GM18861 (cell line): Measurements from ENCODE around the gene MAPK8.

Experiments used
- ATAC-seq: cut with Tn5 transposase; IDR thresholded peaks from one replicate; pipeline ENCODE4 v1.9.1; 2021; ENCODE audit not compliant: unreplicated experiment

The MAPK8 gene

DNA sequence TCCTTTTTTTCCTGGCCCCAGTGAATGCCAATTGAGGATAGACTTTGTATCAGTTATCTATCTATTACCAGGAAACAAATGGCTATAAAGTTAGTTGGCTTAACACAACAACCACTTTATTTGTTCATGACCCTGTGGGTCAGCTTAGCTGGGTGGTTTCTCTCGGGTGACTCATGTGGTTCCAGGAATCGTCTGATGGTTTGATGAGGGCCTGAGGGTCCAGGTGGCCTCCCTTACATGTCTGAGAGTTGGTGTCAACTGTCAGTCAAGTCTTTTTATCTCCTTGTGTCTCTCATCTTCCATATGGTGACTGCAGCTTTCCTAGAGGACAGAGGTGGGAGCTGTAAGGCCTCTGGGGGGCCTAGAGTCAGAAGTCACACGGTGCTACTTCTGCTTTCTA is 15.3 kb upstream of the MAPK8 start:
- ATAC-seq, result no peak

- no peak for ATAC-seq
Measured at GRCh38 chr10:48292616-48293015, 13.9 kb upstream of the MAPK8 start.

DNA sequence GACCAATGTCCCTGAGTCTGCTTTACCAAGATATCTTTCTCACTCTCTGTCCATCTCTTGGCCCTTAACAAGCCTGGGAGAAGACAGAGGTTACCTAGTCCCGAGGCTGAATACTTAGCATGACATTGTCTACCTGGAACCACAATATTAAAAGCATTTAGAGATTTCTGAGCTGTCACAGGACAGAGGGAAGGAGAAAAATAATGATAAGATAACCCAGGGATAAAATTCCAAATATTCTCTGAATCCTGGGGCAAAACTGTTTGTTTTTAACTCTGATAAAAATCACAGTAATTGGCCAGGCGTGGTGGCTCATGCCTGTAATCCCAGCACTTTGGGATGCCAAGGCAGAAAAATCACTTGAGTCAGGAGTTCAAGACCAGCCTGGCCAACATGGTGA is 12.0 kb upstream of the MAPK8 start:
- no peak for ATAC-seq

- no peak for ATAC-seq
Measured at GRCh38 chr10:48296576-48297098, 9.8 kb upstream of the MAPK8 start.

GRCh38 chr10:48299066-48299465 is 7.4 kb upstream of the MAPK8 start:
- no peak for ATAC-seq

DNA sequence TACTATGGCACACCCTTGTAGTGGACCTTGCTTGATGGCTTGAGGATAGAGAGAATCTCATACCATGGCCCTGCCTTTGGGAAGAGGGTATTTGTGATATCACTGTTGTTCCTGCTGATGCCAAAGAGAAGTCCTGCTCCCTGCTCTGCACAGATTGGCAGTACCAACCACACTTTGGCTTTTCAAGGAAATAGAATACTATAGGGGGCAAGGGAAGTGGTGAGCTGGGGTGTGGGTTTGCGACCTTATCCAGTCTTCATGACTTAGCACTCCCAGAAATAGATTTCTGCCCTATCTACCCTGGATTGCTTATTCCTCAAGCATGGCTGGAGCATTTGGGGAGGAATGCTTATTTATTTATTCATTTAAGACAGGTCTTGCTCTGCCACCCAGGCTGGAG is 6.8 kb upstream of the MAPK8 start:
- no peak for ATAC-seq

GRCh38 chr10:48300556-48300955 is 5.9 kb upstream of the MAPK8 start:
- no peak for ATAC-seq

DNA sequence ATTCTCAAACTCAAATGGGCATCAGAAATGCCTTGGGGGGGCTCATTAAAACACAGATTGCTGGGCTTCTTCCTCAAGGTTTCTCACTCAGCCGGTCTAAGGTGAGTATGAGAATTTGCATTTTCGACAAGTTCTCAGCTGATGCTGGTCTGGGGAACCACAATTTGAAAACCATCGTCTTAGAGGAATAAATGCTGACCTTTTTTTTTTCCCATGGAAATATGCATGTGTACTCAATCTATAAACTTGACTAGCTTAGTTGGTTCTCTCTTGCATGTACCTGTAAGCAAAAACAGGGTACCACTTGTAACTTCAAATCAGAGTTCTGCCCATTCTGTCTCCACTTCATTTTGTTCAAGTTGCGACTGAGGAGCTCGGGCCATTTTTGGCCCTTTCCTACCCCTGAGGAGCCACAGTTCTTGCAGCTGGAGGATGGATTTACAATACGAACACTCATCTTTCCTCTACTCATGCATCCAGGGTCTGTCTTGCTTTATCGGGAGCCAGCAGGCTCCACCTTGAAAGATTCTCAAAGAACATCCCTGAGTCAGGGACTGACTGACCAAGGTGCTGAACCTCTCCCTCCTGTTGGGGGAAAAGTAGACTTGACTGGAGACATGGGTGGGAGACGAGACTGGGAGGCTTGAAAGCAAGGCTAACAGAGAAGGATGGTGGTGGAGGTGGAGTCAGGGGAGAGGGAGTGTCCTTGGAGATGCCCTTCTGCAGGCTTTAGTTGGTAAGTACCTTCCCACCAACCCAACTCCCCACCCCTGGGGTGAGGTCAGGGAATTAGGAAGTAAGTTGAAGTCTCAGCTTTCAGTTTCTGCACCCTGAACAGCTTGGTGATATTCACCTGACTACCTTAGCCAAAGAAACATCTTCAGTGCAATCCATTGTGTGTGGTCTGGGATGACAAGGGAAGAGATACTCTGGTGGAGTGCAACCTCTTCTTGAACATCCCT is 3.7 kb upstream of the MAPK8 start:
- no peak for ATAC-seq

DNA sequence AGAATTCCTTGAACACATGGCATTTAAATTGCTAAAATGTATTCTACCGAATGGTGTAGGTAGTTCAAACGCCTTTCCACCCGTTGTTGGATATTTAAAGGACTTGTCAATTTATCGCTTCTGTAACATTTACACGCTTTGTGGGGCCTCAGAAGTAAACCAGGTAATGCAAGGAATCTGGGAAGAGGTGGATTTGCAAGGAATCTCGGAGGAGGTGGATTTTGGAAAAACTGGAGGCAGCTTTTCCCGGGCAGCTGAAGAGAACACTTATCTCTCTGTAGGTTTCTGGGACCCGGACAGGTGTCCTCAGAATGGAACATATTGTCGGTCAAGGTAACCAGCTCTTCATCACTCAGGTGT is 592 bp upstream of the MAPK8 start:
- ATAC-seq, result no peak

DNA sequence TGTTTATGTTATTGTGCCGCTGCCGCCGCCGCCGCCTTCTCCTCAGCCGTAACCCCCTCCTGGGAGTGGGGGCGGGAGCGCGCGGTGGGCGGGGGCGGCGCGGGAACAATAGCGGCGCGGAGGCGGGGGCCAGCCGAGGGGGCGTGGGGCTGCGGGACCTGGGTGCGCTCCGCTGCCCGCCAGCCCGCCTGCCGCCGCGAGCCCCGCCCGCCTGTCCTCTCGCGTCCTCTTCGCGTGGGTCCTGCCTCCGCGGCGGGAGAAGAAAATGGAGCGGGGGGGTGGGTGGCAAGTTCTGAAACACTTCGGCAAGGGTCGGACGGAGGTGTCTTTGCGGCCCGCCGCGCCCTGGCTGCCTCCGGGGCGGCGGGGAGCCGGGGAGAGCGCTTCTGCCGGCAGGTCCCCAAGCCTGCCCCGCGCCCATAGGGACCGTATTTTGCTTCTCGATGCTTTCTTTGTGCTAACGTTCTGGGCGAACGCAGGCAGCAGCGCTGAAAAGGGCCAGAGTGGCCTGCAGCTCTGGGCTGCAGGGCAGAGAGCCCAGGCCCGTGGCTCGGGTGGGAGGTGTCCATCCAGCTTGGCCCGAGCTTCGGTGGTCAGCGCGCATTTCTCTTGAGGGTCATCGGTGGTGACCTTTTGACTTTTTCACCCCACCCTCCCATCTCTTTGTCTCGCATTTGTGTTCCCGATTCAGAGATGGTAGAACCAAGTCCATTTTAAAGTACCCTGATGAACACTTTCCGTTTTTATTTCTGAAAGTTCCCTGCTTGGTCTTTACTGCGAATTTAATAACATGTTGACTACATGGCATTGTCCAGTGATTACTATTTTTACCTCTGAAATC is 613 bp downstream of the MAPK8 start:
- ATAC-seq, result peak; percentile 24

GRCh38 chr10:48307711-48308018 is 1.2 kb downstream of the MAPK8 start:
- ATAC-seq, result no peak

DNA sequence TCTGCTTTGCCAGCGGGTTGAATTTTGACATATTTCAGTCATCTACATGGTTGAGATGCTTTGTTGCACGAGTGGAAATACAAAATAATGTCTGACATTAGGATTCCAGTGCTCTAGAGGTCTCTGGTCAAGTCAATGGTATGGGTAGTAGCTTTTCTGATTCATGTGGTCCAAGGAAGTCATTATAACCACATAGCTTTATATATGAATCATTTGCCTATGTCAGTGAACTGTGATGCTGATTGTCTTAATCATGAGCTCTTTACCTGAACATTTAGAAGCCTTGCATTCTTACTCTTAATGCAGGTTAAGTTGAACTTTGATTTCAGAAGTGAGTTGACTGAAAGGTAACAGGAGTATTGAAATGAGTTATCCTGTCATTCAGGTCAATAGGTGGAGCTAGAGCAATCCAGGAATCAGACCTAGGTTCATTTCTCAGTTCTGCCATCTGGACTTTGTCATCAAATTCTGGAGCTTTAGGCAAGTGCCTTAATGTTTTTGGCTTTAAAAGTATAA is 3.3 kb downstream of the MAPK8 start:
- no peak for ATAC-seq

- ATAC-seq, result no peak
Measured at GRCh38 chr10:48314107-48314506, 7.6 kb downstream of the MAPK8 start.

DNA sequence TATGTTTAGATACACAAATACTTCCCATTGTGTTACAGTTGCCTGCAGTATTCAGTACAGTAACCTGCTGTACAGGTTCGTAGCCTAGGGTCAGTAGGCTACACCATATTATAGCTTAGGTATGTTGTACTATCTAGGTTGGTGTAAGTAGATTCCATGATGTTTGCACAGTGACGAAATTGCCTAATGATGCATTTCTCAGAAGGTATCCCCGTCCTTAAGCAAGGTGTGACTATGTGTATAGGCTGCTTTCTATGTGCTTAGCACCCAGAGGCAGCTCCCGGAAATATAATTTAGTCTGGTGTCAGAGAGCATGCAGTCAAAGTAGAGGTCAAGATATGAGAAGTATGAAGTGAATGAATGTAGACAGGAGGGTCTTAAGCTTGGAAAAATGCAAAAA is 9.8 kb downstream of the MAPK8 start:
- ATAC-seq, result no peak

- no peak for ATAC-seq
Measured at GRCh38 chr10:48317321-48317990, 11.0 kb downstream of the MAPK8 start.

GRCh38 chr10:48322017-48322416 is 15.5 kb downstream of the MAPK8 start:
- ATAC-seq, result no peak

DNA sequence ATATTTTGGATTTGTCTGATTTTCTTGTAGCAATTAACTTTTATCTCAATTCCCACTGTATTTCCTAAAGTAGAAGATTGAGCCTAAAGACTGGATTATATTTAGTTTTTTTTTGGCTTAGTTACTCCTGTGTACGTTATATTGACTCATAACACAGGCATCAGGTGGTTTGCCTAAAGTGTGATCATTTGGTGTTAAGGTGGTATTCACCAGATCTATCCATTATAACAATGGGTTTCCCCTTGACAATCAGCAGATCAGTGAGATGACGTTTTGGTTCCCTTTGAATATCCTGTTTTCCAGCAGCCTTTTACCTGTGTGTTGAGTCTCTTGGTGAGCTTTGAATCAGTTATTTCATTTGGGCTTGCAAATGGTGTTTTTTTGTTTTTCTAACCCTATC is 18.1 kb downstream of the MAPK8 start:
- no peak for ATAC-seq

DNA sequence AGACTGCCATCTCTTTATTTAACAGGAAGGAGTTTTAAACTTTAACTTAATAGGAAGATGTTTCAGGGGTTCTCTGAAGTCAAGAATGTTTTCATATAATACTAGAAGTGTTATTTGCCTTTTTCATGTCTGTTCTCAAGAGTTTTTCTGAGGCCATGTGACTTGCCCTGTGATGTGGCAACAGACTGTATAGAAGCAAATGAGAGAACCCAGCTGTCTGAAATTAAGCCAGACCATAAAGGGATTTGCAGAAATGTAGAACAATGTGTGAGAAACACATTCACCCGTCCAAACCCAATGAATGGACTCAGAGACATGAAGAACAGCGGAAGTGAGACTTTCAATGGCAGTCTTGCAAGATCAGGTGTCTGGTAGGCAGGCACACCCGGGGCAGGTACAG is 23.8 kb downstream of the MAPK8 start:
- no peak for ATAC-seq

GRCh38 chr10:48331436-48331835 is 25.0 kb downstream of the MAPK8 start:
- ATAC-seq, result no peak

GRCh38 chr10:48332166-48332870 is 25.8 kb downstream of the MAPK8 start:
- ATAC-seq, result no peak

GRCh38 chr10:48332871-48333216 is 26.4 kb downstream of the MAPK8 start:
- no peak for ATAC-seq
